ENCODE measurements around the gene TMEM198. TPM values are rescaled to one million over a fixed set of nuclear protein-coding genes. Genes with fewer than 3 reads are reported as not detected.

Gene TMEM198
- total and polyA plus RNA-seq, 9 of the 15 experiments (the other 6 are each of a cell fraction or from before 2014, with no cell fraction given), result 0.03 to 3.8 (median 1.0) TPM

DNA sequence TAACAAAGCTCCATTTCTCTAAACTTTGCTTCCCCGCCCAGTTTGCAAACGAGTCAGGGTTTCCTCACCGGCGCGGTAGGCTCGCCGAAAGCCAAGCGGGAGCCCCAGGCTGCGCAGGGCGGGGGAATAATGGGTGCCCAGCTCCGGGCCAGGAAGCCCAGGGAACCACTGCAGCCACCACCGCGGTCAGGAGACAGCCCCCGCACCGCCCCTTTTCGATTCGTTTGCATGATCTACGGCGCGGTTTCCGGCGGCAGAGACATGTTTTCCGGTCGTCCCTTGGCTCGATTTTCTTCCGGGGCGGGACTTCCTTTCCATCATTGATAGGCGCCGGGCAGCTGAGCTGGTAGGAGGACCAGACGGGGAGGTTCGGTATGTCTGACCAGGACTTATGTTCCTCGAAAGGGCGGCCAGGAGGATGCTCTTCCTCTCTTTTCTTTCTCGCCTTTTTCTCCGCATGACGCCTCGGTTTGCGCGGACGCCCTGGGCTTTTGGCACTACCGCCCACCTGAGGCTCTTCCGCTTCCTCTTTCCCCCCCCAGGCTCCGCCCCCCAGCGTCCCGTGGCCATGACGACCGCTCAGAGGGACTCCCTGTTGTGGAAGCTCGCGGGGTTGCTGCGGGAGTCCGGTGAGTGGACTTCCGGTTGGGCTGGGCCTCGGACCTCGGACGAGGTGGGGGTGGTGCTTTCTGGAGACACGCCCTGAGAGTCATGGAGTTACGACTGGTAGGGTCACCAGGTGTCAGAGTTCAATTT, 53.9 kb downstream of the TMEM198 start, which contains the start of gene STK11IP (continued):
- TF ChIP-seq MGA (IDR thresholded peaks at IDR 0.05), result no peak
- no peak for TF ChIP-seq PHTF2 (CRISPR knock-in tag; IDR thresholded peaks at IDR 0.05)
- no peak for TF ChIP-seq MXD1 (CRISPR knock-in tag; IDR thresholded peaks at IDR 0.05; ENCODE audit: borderline replicate concordance, poor library complexity, severe bottlenecking)
- TF ChIP-seq MIER1 (IDR thresholded peaks at IDR 0.05; ENCODE audit: low read depth), result no peak
- no peak for TF ChIP-seq BACH1 (tag; IDR thresholded peaks at IDR 0.05)
- no peak for TF ChIP-seq ZNF589 (CRISPR knock-in tag; IDR thresholded peaks at IDR 0.05; ENCODE audit: low read depth)
- no peak for TF ChIP-seq ARID2 (IDR thresholded peaks at IDR 0.05)
- TF ChIP-seq DEAF1 (CRISPR knock-in tag; IDR thresholded peaks at IDR 0.05), result no peak
- TF ChIP-seq ZBTB1 (CRISPR knock-in tag; IDR thresholded peaks at IDR 0.05; ENCODE audit: borderline replicate concordance, low read depth), result peak; percentile 88; the same call in 1 of the 2 replicates
- no peak for TF ChIP-seq RBM17 (IDR thresholded peaks at IDR 0.05; ENCODE audit: borderline replicate concordance, low read depth, low read length)

Data from K562 (cell line).